K562 treated with DMSO at 1 percent for 4 hours (cell line): ENCODE measurements around the gene TBX4. TPM values are rescaled to one million over a fixed set of nuclear protein-coding genes. Genes with fewer than 3 reads are reported as not detected.

Experiments
- total RNA-seq: library from RNA; unstranded; fragments of 300-600 nt; gene quantifications from 2 replicates; pipeline ENCODE4 v1.2.3, GENCODE V29; 2022; ENCODE audit not compliant: insufficient read depth

The TBX4 gene
- not detected in 2 replicates for total RNA-seq

GRCh38 chr17:61452301-61453290 is at the start of gene TBX4:
TSS of gene TBX4 (plus strand) at chr17:61452422. CDS start at chr17:61456491, 4,069 bp downstream.

Other genes with a start within 250 kb of the TBX4 start
- 0.27 TPM in 1 of 2 replicates, not detected in the other for gene TBX2, start 52.6 kb upstream of the TBX4 start, total RNA-seq
- gene NACA2, start 138.8 kb downstream of the TBX4 start, total RNA-seq, result not detected in 2 replicates